Skeletal muscle tissue (tissue), 4 donors: ENCODE results near the gene LDHAL6B. TPM values are rescaled to one million over a fixed set of nuclear protein-coding genes. Genes with fewer than 3 reads are reported as not detected.

ENCODE experiments used
- H3K27ac ChIP-seq: one replicate; pipeline ENCODE4 v1.7.0; 2013; ENCODE audit warnings: mild to moderate bottlenecking, low read depth, low read length, inconsistent platforms
- H3K27me3 ChIP-seq, 3 donors: one replicate each; pipeline ENCODE4 v1.7.0; 2013; ENCODE audit warnings: low read length in 3 of 3; ENCODE audit not compliant: control insufficient read depth in 3 of 3, insufficient read depth in 3 of 3
- H3K36me3 ChIP-seq, 3 donors: one replicate each; pipeline ENCODE4 v1.7.0; 2013; ENCODE audit warnings: low read length in 3 of 3; ENCODE audit not compliant: control insufficient read depth in 3 of 3, insufficient read depth in 3 of 3
- H3K4me1 ChIP-seq, 3 donors: one replicate each; pipeline ENCODE4 v1.7.0; 2013; ENCODE audit warnings: low read length in 3 of 3, mild to moderate bottlenecking in 3 of 3; ENCODE audit not compliant: control insufficient read depth in 3 of 3, insufficient read depth in 3 of 3
- H3K4me3 ChIP-seq, 3 donors: one replicate each; pipeline ENCODE4 v1.7.0; 2013; ENCODE audit warnings: low read length in 3 of 3
- H3K9ac ChIP-seq, 3 donors: one replicate each; pipeline ENCODE4 v1.7.0; 2013; ENCODE audit warnings: low read length in 3 of 3, mild to moderate bottlenecking in 3 of 3, moderate library complexity in 2 of 3, low read depth in 1 of 3
- H3K9me3 ChIP-seq, 3 donors: one replicate each; pipeline ENCODE4 v1.7.0; 2013; ENCODE audit warnings: low read length in 3 of 3; ENCODE audit not compliant: control insufficient read depth in 3 of 3
- total RNA-seq: library from RNA; depleted of rRNA; stranded (reverse); fragments of >200 nt; gene quantifications from one replicate; pipeline ENCODE4 v1.2.3, GENCODE V29; 2014
- donor health status: Osteomylitis.

LDHAL6B gene
- total RNA-seq, 1 donor from 2014 or later, result not detected

DNA sequence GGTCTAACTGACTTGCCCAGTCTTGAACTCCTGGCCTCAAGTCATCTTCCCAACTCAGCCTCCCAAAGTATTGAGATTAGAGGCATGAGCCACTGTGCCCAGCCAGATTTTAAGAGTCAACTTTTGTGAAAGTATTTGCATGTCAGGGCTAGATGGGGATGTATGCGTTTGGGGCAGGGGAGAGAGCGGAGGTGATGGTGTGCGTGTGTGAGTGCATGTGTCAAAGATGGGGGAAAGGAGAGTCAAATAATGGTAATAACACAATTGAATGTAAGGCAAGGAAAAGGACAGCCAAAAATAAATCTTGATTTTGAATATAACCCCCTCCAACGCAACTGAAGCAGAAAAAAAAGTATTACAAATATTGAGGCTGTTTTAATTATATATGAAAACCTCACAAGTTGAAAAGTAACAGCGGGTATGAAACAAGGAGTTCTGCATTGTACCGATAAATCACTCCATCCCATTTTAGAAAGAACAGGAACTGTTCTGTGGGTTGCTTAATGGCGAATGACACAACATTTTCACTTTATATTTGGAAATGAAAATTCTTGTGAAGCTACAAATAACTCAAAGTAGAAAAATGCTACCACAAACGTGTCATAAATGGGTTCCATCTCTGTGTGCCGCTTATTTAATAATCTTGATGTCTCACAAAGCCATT is 29.9 kb upstream of the LDHAL6B start:
- Histone ChIP-seq H3K27ac (peak overlapping the region; percentile 20), H3K4me1 (peaks cover 7 to 13% (median 11%) of the 10 kb centered on the region in 3 donors), H3K27me3 (no peaks in the 10 kb centered on the region), H3K9me3 (no peaks in the 10 kb centered on the region), H3K36me3 (peaks cover 4 to 29% (median 10%) of the 10 kb centered on the region in 3 donors), H3K4me3 (no peak overlapping the region), H3K9ac (no peak overlapping the region)

DNA sequence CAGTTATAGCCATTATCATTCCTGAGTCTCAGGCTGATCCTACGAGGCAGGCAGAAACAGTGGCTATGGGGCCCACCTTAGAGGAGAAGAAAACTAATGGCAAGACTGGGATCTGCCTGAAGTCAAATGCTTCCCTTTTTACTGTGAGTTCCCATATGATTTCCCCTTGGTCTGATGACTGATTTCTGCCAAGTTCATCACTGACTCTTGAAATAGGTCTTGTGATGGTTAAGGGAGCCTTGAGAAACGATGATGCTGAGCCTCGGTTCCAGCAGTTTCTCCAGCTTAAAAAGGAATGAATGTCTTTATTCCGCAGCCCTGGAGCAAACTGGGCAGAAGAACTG is 29.4 kb upstream of the LDHAL6B start:
- no peaks in the 10 kb centered on the region for H3K27me3 ChIP-seq
- H3K9ac ChIP-seq, result no peak overlapping the region
- no peak overlapping the region for H3K4me3 ChIP-seq
- H3K27ac ChIP-seq, result peak overlapping the region; percentile 20
- H3K36me3 ChIP-seq, result peaks cover 3 to 28% (median 10%) of the 10 kb centered on the region in 3 donors
- H3K4me1 ChIP-seq, result peaks cover 7 to 13% (median 11%) of the 10 kb centered on the region in 3 donors
- no peaks in the 10 kb centered on the region for H3K9me3 ChIP-seq

DNA sequence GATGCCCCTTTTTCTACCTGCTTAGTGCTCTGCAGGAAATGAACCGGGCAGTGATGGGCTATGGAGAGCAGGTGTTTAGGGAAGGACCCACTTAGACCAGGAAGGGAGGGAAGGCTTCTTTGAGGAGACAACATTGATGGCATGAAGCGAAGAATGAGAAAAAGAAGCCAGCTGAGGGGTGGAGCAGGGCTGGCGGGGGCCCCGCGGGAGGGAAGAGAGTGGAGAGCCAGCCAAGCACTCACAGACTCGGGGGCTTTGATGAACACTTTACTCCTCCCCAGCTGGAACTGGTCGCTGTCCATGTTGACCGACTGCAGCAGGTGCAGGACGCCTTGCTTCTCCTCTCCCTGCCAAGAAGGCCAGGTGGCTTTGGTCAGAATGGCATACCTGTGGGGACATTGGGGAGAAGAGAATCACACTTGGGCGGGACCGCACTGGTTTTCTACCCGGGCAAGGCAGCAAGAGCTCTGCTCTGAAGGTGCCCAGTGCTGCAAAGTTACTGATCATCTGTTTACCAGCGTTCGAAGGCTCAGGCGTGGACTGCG is 28.4 kb upstream of the LDHAL6B start:
- H3K9me3 ChIP-seq, result no peaks in the 10 kb centered on the region
- H3K4me3 ChIP-seq, result no peak overlapping the region
- no peaks in the 10 kb centered on the region for H3K27me3 ChIP-seq
- H3K4me1 ChIP-seq, result peaks cover 7 to 13% (median 11%) of the 10 kb centered on the region in 3 donors
- peaks cover 3 to 32% (median 10%) of the 10 kb centered on the region in 3 donors for H3K36me3 ChIP-seq
- H3K9ac ChIP-seq, result no peak overlapping the region
- peak overlapping the region; percentile 20 for H3K27ac ChIP-seq

DNA sequence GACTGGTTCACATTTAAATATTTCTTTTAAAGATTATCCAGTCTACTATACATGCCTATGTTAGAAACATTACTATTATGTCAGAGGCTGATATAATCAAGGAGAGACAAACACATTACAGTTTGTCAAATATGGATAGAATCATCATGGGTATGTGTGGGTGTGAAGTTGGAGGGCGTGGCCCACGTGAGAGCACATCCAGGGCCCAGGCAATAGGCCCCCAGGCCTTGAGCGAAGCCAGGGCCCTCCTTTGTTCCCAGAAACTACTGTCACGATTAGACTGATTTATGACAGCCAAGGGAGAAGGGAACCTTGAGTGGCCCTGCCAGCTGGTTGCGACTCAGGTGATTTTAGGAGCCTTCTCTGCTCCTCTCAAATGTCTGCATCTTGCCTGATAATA is 26.9 kb upstream of the LDHAL6B start:
- Histone ChIP-seq H3K27ac (no peak overlapping the region), H3K36me3 (peaks cover 0 to 33% (median 5%) of the 10 kb centered on the region in 3 donors), H3K27me3 (no peaks in the 10 kb centered on the region), H3K4me3 (no peak overlapping the region), H3K9ac (no peak overlapping the region), H3K9me3 (no peaks in the 10 kb centered on the region), H3K4me1 (peaks cover 5 to 13% (median 11%) of the 10 kb centered on the region in 3 donors)

DNA sequence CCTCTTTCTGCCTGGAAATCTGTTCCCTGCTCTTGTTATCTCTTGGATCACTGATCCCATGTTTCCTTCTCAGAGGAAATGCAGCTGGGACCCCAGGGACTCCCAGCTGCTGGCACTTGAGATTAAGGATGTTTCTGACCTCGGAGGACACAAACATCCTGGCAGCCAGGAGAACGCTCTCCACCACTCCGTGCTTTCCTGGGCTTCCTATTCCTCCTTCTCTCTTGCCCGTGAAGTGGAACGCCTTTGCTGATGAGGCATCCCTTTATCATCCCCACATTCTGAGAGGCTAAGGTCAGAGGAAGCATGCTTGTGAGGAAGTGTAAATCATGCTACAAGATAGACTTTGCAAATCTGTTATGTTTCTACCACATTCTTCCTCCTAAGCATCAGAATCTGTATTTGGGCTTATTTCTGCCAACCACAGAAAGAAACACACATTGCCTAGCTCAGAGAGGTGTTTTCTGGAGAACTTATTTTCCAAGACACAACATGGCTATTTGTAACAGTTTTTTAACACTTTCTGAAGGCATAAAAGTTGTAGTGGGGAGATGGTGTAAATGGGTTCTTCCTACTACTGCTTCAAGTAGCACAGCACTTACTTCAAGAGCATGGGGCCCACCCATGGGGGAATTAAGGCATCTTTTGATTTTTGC is 25.6 kb upstream of the LDHAL6B start:
- H3K27ac ChIP-seq, result no peak overlapping the region
- peaks cover 0 to 33% (median 5%) of the 10 kb centered on the region in 3 donors for H3K36me3 ChIP-seq
- peaks cover 0 to 9% (median 8%) of the 10 kb centered on the region in 3 donors for H3K4me1 ChIP-seq
- no peak overlapping the region for H3K9ac ChIP-seq
- no peak overlapping the region for H3K4me3 ChIP-seq
- H3K27me3 ChIP-seq, result no peaks in the 10 kb centered on the region
- no peaks in the 10 kb centered on the region for H3K9me3 ChIP-seq

DNA sequence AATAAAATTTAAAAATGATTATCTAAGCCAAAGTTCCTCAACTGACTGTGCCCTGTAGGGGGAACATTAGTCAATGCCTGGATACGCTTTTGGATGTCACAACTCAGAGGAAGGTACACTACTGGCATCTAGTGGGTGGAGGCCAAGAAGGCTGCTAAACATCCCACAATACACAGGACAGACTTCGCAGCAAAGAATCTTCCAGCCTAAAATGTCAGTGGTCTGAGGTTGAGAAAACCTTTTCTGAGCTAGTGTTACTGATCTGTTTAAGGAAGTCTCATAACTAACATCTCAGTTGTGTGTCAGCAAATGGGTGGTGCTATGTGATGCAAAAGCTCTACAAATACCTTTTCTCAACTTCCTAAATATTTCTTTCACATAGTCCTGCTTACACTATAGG is 20.9 kb upstream of the LDHAL6B start:
- Histone ChIP-seq H3K9me3 (no peaks in the 10 kb centered on the region), H3K36me3 (peaks cover 9 to 35% (median 18%) of the 10 kb centered on the region in 3 donors), H3K4me1 (no peaks in the 10 kb centered on the region), H3K4me3 (no peak overlapping the region), H3K27me3 (no peaks in the 10 kb centered on the region), H3K9ac (no peak overlapping the region), H3K27ac (no peak overlapping the region)

DNA sequence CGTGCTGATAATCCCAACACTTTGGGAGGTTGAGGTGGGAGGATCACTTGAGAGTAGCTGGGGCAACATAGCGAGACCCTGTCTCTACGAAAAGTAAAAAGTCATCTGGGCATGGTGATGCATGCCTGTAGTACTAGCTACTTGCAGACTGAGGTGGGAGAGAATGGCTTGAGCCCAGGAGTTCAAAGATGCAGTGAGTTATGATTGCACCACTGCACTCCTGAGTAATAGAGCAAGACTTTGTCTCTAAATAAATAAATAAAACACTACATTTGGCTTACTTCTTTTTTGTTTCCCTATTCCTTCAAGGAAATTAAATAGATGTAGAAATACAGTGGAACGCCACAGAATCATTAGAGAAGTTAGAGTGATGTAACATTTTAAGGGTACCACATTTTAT is 20.1 kb upstream of the LDHAL6B start:
- H3K9ac ChIP-seq, result no peak overlapping the region
- H3K4me3 ChIP-seq, result no peak overlapping the region
- no peaks in the 10 kb centered on the region for H3K9me3 ChIP-seq
- H3K27ac ChIP-seq, result no peak overlapping the region
- H3K36me3 ChIP-seq, result peaks cover 11 to 27% (median 18%) of the 10 kb centered on the region in 3 donors
- no peaks in the 10 kb centered on the region for H3K4me1 ChIP-seq
- H3K27me3 ChIP-seq, result no peaks in the 10 kb centered on the region

DNA sequence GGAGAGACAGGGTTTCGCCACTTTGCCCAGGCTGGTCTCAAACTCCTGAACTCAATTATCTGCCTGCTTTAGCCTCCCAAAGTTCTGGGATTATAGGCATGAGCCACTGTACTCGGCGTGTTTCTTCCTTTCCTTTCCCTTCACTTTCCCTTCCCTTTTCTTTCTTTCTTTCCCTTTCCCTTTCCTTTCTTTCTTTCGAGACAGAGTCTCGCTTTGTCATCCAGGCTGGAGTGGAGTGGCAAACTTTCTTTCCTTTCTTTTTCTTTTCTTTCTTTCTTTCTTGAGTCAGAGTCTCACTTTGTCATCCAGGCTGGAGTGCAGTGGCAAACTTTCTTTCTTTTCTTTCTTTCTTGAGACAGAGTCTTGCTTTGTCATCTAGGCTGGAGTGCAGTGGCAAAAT is 17.4 kb upstream of the LDHAL6B start:
- Histone ChIP-seq H3K27ac (no peak overlapping the region), H3K9ac (no peak overlapping the region), H3K36me3 (peaks cover 15 to 40% (median 25%) of the 10 kb centered on the region in 3 donors), H3K27me3 (no peaks in the 10 kb centered on the region), H3K4me1 (no peaks in the 10 kb centered on the region), H3K9me3 (no peaks in the 10 kb centered on the region), H3K4me3 (no peak overlapping the region)

DNA sequence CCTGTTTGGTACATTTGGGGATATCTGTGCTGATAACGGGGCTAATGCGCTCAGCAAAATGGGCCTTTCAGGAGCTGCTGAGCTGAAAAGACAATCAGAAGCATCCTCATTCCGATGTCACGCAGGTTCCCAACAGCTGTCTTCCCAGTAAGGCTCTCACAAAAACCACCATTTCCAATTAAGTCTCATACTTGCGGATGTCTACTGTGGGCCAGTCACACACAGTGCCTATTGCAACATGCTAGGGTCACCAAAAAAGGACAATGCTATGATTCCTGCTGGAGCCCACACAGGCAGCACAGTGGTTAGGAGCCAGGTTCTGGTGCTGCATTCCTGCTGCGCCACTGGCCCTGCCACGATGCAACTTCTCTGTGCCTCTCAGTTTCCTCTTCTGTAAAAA is 16.4 kb upstream of the LDHAL6B start:
- Histone ChIP-seq H3K36me3 (peaks cover 25 to 47% (median 36%) of the 10 kb centered on the region in 3 donors), H3K9ac (no peak overlapping the region), H3K4me1 (no peaks in the 10 kb centered on the region), H3K9me3 (no peaks in the 10 kb centered on the region), H3K27me3 (no peaks in the 10 kb centered on the region), H3K4me3 (no peak overlapping the region), H3K27ac (no peak overlapping the region)

DNA sequence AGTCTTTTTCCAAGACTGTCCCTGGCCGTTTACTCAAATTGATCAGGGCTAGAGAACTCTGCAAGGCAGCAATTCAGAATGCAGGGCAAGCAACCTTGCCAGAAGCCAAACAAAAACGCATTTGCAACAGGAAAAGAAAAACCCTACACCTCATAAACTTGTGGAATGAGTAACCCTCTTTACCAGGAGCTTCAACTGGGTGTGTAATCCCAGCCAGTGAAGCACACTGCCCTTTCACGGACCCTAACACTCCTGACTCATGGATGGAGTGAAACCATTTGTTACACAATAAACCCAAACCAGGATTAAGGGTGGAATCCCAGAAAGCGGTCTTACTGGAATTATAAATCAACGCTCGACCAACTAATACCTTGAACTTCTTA is 14.8 kb upstream of the LDHAL6B start:
- H3K4me1 ChIP-seq, result no peaks in the 10 kb centered on the region
- H3K4me3 ChIP-seq, result no peak overlapping the region
- no peaks in the 10 kb centered on the region for H3K27me3 ChIP-seq
- H3K36me3 ChIP-seq, result peaks cover 26 to 49% (median 37%) of the 10 kb centered on the region in 3 donors
- no peak overlapping the region for H3K9ac ChIP-seq
- H3K9me3 ChIP-seq, result no peaks in the 10 kb centered on the region
- H3K27ac ChIP-seq, result no peak overlapping the region
